Measurements from ENCODE around the gene KRT222. TPM values are rescaled to one million over a fixed set of nuclear protein-coding genes. Genes with fewer than 3 reads are reported as not detected.

The KRT222 gene
- total RNA-seq, 1 experiment from 2014 or later: not detected

DNA sequence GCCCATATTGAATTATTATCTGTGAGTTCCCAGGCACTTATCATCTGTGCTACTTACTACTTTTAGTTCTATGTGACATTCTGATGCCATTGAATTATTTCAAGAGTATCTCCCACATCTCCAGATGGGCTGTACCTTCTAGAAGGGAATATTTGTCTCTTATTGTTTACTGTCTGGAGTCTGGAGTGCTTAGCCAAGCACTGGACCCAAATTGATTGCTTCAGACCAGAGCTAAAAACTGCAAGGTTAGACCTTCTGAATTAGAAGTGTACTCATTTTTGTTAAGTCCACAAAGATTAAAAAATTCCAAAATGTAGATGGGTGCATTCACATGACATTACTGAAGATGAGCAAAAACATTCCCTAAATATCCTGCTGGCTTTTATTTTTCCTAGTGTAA is 16.0 kb upstream of the KRT222 start:
- Histone ChIP-seq H3K27ac (no peak overlapping the region), H3K4me3 (no peak overlapping the region), H3K4me1 (replicated peaks) (no peaks in the 10 kb centered on the region), H3K27me3 (replicated peaks) (peaks cover 48% of the 10 kb centered on the region), H3K36me3 (no peaks in the 10 kb centered on the region), H3K9me3 (replicated peaks) (no peaks in the 10 kb centered on the region)
- no peak for DNase-seq (ENCODE audit: low read depth in 1 of 2, low spot score in 2 of 2)

GRCh38 chr17:40679523-40679907 is 14.5 kb upstream of the KRT222 start:
- Histone ChIP-seq H3K27me3 (replicated peaks) (peaks cover 58% of the 10 kb centered on the region), H3K4me1 (replicated peaks) (no peaks in the 10 kb centered on the region)
- no peak for DNase-seq (ENCODE audit: low read depth in 1 of 2, low spot score in 2 of 2)

DNA sequence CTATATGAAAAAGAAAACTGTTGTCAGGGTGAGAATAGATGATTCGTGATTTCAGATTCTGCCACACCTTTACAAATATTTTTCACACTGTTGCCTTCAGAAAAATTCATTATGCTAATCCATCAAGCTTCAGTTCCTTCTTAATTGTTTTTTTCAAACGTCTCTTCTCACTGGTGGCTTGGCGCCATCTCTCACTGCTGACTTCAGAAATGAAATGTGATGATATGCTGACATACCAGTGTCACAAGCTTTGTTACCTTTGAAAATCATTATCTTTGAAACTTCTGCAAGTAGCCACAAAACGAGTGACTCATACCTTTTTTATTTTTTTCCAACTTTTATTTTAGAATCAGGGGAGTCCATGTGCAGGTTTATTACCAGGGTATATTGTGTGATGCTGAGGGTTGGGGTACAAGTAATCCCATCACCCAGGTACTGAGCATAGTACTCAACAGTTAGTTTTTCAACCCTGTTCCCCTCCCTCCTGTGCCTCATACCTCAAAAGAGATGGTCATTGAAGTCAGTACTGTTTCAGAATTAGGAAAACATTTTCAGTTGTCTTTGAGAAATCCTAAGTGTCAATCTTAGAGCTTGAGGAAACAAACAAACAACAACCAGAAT is 14.0 kb upstream of the KRT222 start:
- H3K9me3 ChIP-seq (replicated peaks): no peaks in the 10 kb centered on the region
- H3K4me1 ChIP-seq (replicated peaks): no peaks in the 10 kb centered on the region
- peaks cover 59% of the 10 kb centered on the region for H3K27me3 ChIP-seq (replicated peaks)
- no peak overlapping the region for H3K4me3 ChIP-seq
- no peak for DNase-seq (ENCODE audit: low read depth in 1 of 2, low spot score in 2 of 2)
- H3K36me3 ChIP-seq: no peaks in the 10 kb centered on the region
- H3K27ac ChIP-seq: no peak overlapping the region

More at GRCh38 chr17:40679523-40679907, 14.5 kb upstream of the KRT222 start:
- H3K36me3 ChIP-seq: no peaks in the 10 kb centered on the region
- H3K4me3 ChIP-seq: no peak overlapping the region
- H3K27ac ChIP-seq: no peak overlapping the region
- no peaks in the 10 kb centered on the region for H3K9me3 ChIP-seq (replicated peaks)

GRCh38 chr17:40675905-40676304 is 10.9 kb upstream of the KRT222 start:
- Histone ChIP-seq H3K27me3 (replicated peaks) (peaks cover 65% of the 10 kb centered on the region), H3K36me3 (no peaks in the 10 kb centered on the region), H3K27ac (no peak overlapping the region), H3K4me1 (replicated peaks) (no peaks in the 10 kb centered on the region), H3K9me3 (replicated peaks) (no peaks in the 10 kb centered on the region), H3K4me3 (no peak overlapping the region)
- DNase-seq (ENCODE audit: low read depth in 1 of 2, low spot score in 2 of 2): no peak

GRCh38 chr17:40672654-40673053 is 7.7 kb upstream of the KRT222 start:
- Histone ChIP-seq H3K9me3 (replicated peaks) (no peaks in the 10 kb centered on the region), H3K4me3 (no peak overlapping the region), H3K27ac (no peak overlapping the region), H3K36me3 (no peaks in the 10 kb centered on the region), H3K27me3 (replicated peaks) (peaks cover 59% of the 10 kb centered on the region), H3K4me1 (replicated peaks) (no peaks in the 10 kb centered on the region)
- no peak for DNase-seq (ENCODE audit: low read depth in 1 of 2, low spot score in 2 of 2)

GRCh38 chr17:40671282-40671681 is 6.3 kb upstream of the KRT222 start:
- Histone ChIP-seq H3K4me1 (replicated peaks) (no peaks in the 10 kb centered on the region), H3K27ac (no peak overlapping the region), H3K4me3 (no peak overlapping the region), H3K36me3 (no peaks in the 10 kb centered on the region), H3K9me3 (replicated peaks) (no peaks in the 10 kb centered on the region), H3K27me3 (replicated peaks) (peaks cover 51% of the 10 kb centered on the region)
- no peak for DNase-seq (ENCODE audit: low read depth in 1 of 2, low spot score in 2 of 2)

DNA sequence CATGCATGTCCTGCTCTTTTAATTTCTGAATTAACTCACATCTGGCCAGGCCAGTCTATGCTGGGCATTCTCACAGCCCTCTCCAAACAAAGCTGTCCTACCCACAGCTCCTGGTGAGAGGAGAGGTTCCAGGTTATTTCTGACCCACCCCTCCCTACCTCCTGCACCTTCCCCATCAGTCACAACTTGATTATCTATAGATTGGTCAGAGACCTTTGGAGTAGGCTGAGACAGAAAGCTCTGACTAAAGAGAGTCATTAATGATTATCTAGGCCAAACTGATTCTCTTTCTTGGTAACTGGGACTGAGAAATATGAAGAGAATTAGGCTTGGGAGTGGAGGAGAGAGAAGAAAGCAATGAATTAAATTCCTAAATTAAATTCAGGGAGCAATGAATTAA is 1.4 kb upstream of the KRT222 start:
- peaks cover 49% of the 10 kb centered on the region for H3K27me3 ChIP-seq (replicated peaks)
- no peaks in the 10 kb centered on the region for H3K9me3 ChIP-seq (replicated peaks)
- no peak overlapping the region for H3K27ac ChIP-seq
- DNase-seq (ENCODE audit: low read depth in 1 of 2, low spot score in 2 of 2): no peak
- H3K36me3 ChIP-seq: no peaks in the 10 kb centered on the region
- no peak overlapping the region for H3K4me3 ChIP-seq
- H3K4me1 ChIP-seq (replicated peaks): no peaks in the 10 kb centered on the region

DNA sequence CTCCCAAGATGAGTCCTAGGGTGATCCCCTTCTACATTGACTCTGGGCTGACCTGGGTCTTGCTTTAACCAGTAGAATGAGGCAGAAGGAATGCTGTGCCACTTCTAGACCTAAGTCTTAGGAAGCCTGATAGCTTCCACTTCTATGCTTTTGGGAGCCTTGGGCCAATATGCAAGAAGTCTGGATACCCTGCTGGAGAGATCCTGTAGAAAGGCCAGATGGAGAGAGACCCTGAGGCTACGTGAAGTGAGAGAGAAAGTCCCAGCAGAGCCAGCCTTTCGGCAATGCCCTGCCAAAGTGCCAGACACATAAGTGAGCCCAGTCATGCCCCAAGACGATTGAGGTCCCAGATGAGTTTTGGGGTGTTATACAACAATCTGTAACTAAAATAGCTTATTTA is 1.7 kb downstream of the KRT222 start:
- Histone ChIP-seq H3K9me3 (replicated peaks) (no peaks in the 10 kb centered on the region), H3K27ac (no peak overlapping the region), H3K4me3 (no peak overlapping the region), H3K4me1 (replicated peaks) (no peaks in the 10 kb centered on the region), H3K36me3 (no peaks in the 10 kb centered on the region), H3K27me3 (replicated peaks) (peaks cover 45% of the 10 kb centered on the region)
- no peak for DNase-seq (ENCODE audit: low read depth in 1 of 2, low spot score in 2 of 2)

DNA sequence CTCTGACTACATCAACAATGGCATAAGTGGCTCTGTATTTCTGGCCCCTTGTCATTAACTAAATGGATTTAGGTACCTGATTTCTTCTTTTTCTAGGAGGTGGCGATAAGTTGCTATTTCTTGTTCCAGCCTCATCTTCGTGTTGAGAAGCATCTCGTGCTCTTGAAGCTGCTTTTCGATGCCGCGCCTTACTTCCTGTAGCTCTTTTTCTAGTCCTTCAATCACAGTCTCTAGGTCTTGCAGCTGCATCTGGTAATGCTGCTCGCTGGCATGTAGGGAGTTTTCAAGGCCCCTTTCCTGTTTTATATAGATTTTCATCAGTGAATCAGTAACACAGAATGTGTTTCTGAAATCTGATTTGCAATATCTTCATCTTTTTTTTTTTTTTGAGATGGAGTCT is 5.1 kb downstream of the KRT222 start:
- DNase-seq (ENCODE audit: low read depth in 1 of 2, low spot score in 2 of 2): no peak
- H3K27me3 ChIP-seq (replicated peaks): peaks cover 47% of the 10 kb centered on the region
- no peak overlapping the region for H3K4me3 ChIP-seq
- no peak overlapping the region for H3K27ac ChIP-seq
- H3K9me3 ChIP-seq (replicated peaks): no peaks in the 10 kb centered on the region
- H3K4me1 ChIP-seq (replicated peaks): no peaks in the 10 kb centered on the region
- H3K36me3 ChIP-seq: no peaks in the 10 kb centered on the region

DNA sequence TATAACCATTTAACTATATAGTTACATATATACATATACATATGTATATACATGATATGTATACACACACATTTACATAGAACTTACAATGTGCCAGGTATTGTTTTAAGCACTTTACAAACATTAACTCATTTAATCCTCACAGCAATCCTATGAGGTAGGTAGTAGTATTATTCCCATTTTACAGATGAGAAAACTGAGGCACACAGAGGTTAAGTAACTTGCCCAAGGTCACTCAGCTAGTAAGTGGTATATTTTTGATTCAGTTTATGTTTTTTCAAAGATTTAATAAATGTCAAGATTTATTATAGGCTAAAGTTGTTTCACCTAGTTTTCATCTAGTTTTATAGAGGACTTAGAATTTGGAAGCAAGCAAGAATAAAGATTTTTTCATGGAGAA is 6.6 kb downstream of the KRT222 start:
- H3K4me3 ChIP-seq: no peak overlapping the region
- no peaks in the 10 kb centered on the region for H3K36me3 ChIP-seq
- no peaks in the 10 kb centered on the region for H3K9me3 ChIP-seq (replicated peaks)
- H3K27me3 ChIP-seq (replicated peaks): peaks cover 32% of the 10 kb centered on the region
- H3K4me1 ChIP-seq (replicated peaks): no peaks in the 10 kb centered on the region
- no peak overlapping the region for H3K27ac ChIP-seq
- DNase-seq (ENCODE audit: low read depth in 1 of 2, low spot score in 2 of 2): no peak

- no peak overlapping the region for H3K27ac ChIP-seq
- no peaks in the 10 kb centered on the region for H3K9me3 ChIP-seq (replicated peaks)
- no peak for DNase-seq (ENCODE audit: low read depth in 1 of 2, low spot score in 2 of 2)
- peaks cover 10% of the 10 kb centered on the region; the same call in 1 of the 2 replicates for H3K27me3 ChIP-seq (replicated peaks)
- peaks cover 4% of the 10 kb centered on the region for H3K36me3 ChIP-seq
- no peak overlapping the region for H3K4me3 ChIP-seq
- H3K4me1 ChIP-seq (replicated peaks): peaks cover 8% of the 10 kb centered on the region
These were observed 13.0 kb downstream of the KRT222 start for GRCh38 chr17:40651939-40652338.

GRCh38 chr17:40648384-40648968 is 16.5 kb downstream of the KRT222 start:
- no peaks in the 10 kb centered on the region for H3K9me3 ChIP-seq (replicated peaks)
- H3K4me3 ChIP-seq: peak overlapping the region; percentile 80
- H3K27me3 ChIP-seq (replicated peaks): no peaks in the 10 kb centered on the region
- peak overlapping the region; percentile 98 for H3K27ac ChIP-seq
- H3K4me1 ChIP-seq (replicated peaks): peaks cover 12% of the 10 kb centered on the region
- DNase-seq (ENCODE audit: low read depth in 1 of 2, low spot score in 2 of 2): peak in 1 of 2 experiments; percentile 77
- peaks cover 34% of the 10 kb centered on the region for H3K36me3 ChIP-seq

DNA sequence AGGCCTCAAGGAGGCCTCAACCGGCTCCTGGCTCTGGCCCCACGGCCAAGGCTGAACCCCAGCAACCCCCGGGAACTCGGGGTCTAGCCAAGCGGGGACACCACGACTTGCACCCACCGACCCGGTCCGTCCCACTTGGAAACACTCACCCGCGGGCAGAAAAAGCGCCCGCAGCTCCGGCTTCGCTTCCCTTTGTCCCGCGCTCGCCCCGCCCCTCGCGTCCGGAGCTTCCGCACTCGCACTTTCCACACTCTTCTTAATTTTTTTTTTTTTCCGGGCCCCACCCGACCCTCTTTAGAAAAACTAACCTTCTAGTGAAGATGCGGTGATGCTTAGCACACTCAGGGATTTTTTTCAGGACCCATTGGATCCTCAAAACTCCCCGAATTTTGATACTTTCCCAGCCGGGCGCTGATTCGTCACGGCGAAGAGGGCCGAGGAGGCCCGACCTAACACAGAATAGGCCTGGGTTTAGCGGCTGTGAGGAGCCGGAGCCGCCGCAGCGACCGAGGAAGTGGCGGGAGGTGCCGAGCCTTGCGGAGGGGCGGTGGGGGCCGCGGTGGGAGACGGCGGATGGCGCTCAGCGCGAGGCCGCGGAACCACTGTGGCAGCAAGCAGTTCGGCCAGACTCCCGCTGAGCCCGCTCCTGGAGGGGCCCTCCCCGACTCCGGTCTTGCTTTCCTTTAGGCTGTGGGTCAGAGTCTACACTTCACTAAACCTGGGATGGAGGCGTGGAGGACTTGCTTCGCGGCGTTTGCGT is 17.2 kb downstream of the KRT222 start, which contains the start of gene SMARCE1:
Gene SMARCE1, minus strand, starts transcription at position 195 of the 760 bp plus-strand sequence. CDS start 2,016 bp downstream, outside the sequence.
- peak; percentile 73 to 91 for DNase-seq (ENCODE audit: low read depth in 1 of 2, low spot score in 2 of 2)

More for the DNA sequence above, 17.2 kb downstream of the KRT222 start, which contains the start of gene SMARCE1:
- Histone ChIP-seq H3K27ac (peak within 1 kb of the TSS; percentile 98), H3K4me1 (replicated peaks) (peaks cover 12% of the 10 kb centered on the region), H3K9me3 (replicated peaks) (no peaks in the 10 kb centered on the region), H3K36me3 (peaks cover 41% of the 10 kb centered on the region), H3K27me3 (replicated peaks) (no peaks in the 10 kb centered on the region), H3K4me3 (peak within 1 kb of the TSS; percentile 80)
